Panc1 (cell line): ENCODE measurements around the gene PSTK. TPM values are rescaled to one million over a fixed set of nuclear protein-coding genes. Genes with fewer than 3 reads are reported as not detected.

Experiments
- ATAC-seq: fragments of 200-7000 bp; cut with Tn5 transposase; 2 replicates; pipeline ENCODE4 v1.9.1; 2020; ENCODE audit warnings: mild to moderate bottlenecking, moderate library complexity
- BruUV-seq: library from RNA; stranded (reverse); fragments of 400-500 nt; replicated peaks from 2 replicates; lab custom pipeline; 2021; lab: Mats Ljungman, UMichigan
- CTCF ChIA-PET: fragments of 300-600 bp; sonication (Branson Sonifier 250); formaldehyde crosslinking; loops from one replicate; lab custom pipeline; 2022; ENCODE audit warnings: antibody characterized with exemption; lab: Charles Lee
- POLR2A ChIA-PET: fragments of 300-600 bp; sonication (Branson Sonifier 250); formaldehyde crosslinking; loops from one replicate; lab custom pipeline; 2022; ENCODE audit warnings: antibody characterized with exemption; lab: Charles Lee
- DNase-seq: peaks from one replicate; pipeline ENCODE4 v3.0.0-alpha.2; 2010; ENCODE audit warnings: low read depth, low spot score
- H3K27ac ChIP-seq: 2 replicates; pipeline ENCODE4 v1.5.1; 2011; ENCODE audit warnings: mild to moderate bottlenecking, low read length, inconsistent platforms
- H3K27me3 ChIP-seq: fragments of 200-500 bp; sonication (Bioruptor generic); 2 replicates; pipeline ENCODE4 v1.6.0; 2014; ENCODE audit warnings: low read length, inconsistent platforms; ENCODE audit not compliant: control insufficient read depth, insufficient read depth
- H3K36me3 ChIP-seq: fragments of 200-500 bp; sonication (Bioruptor generic); 2 replicates; pipeline ENCODE4 v1.5.1; 2014; ENCODE audit warnings: inconsistent platforms, mild to moderate bottlenecking, low read length, moderate library complexity; ENCODE audit not compliant: control insufficient read depth, insufficient read depth
- H3K4me1 ChIP-seq: 2 replicates; pipeline ENCODE4 v1.5.1; 2011; ENCODE audit warnings: inconsistent platforms, mild to moderate bottlenecking, low read length, moderate library complexity; ENCODE audit not compliant: control insufficient read depth, insufficient read depth
- H3K4me3 ChIP-seq, 2 experiments: 2 replicates each; pipeline ENCODE4 v1.5.1; 2011 to 2012; ENCODE audit warnings: low read depth in 2 of 2, low read length in 2 of 2, mild to moderate bottlenecking in 2 of 2, inconsistent platforms in 1 of 2, moderate library complexity in 1 of 2
- H3K9me3 ChIP-seq: fragments of 200-500 bp; sonication (Bioruptor generic); 2 replicates; pipeline ENCODE4 v1.5.1; 2014; ENCODE audit warnings: low read depth, mild to moderate bottlenecking, inconsistent platforms, low read length, moderate library complexity; ENCODE audit not compliant: control insufficient read depth, insufficient read depth
- POLR2AphosphoS5 ChIP-seq: IDR thresholded peaks from 2 replicates; pipeline ENCODE4 v1.6.1; 2012; ENCODE audit warnings: mild to moderate bottlenecking, low read depth, low read length, moderate library complexity
- SIN3A ChIP-seq: IDR thresholded peaks from 2 replicates; pipeline ENCODE4 v1.6.1; 2012; ENCODE audit warnings: low read depth, mild to moderate bottlenecking, low read length, moderate library complexity, borderline replicate concordance; ENCODE audit not compliant: insufficient read depth
- TCF7L2 ChIP-seq: IDR thresholded peaks from 2 replicates; pipeline ENCODE4 v1.6.1; 2011; ENCODE audit warnings: mild to moderate bottlenecking, low read depth, low read length, inconsistent platforms
- in situ Hi-C: cut with HindIII; loops from 2 replicates; pipeline ENCODE4 v1.10.0; 2016; ENCODE audit warnings: low sequenced_read_pairs, low pct_unique_long_range_greater_than_20kb
- intact Hi-C: fragments of 100-400 bp; cut with micrococcal nuclease; formaldehyde crosslinking; loops from one replicate; pipeline ENCODE4 v1.10.0; 2022; ENCODE audit not compliant: unreplicated experiment
- total RNA-seq: library from RNA; stranded (reverse); gene quantifications from one replicate; pipeline ENCODE4 v1.2.1, GENCODE V29; 2021; ENCODE audit not compliant: unreplicated experiment
- TF ChIP-seq, protein P1 (sequence below): fragments of 450-650 bp; IDR thresholded peaks from 2 replicates; pipeline ENCODE4 v1.5.1; 2017; ENCODE audit warnings: mild to moderate bottlenecking
- TF ChIP-seq, protein P2 (sequence below), 2 experiments: IDR thresholded peaks; 2 replicates each; pipeline ENCODE4 v1.6.1; 2011 to 2012; ENCODE audit warnings: low read depth in 2 of 2, control low read depth in 1 of 2, low read length in 1 of 2, mild to moderate bottlenecking in 1 of 2, moderate library complexity in 1 of 2; ENCODE audit not compliant: insufficient read depth in 1 of 2

The PSTK gene
- total RNA-seq, 1 experiment from 2014 or later: 15.8 TPM

DNA sequence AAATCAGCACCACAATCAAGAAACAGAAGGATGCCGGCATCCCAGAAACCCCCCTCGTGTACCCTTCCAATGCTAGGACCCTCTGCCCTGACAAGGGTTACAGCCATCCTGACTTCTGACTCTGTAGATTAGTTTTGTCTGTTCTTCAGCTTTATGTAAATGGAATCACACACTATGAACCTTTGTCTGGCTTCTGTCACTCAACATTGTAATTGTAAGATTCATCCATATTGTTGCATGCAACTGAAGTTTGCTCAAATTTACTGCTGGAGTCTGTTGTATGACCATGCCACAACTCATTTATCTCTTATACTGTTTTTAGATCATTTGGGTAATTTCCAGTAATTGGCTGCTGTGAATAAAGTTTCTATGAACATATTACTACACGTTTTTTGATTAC, 20.0 kb downstream of the PSTK start:
- intact Hi-C loops: no loop called here
- TF ChIP-seq, protein P1, sequence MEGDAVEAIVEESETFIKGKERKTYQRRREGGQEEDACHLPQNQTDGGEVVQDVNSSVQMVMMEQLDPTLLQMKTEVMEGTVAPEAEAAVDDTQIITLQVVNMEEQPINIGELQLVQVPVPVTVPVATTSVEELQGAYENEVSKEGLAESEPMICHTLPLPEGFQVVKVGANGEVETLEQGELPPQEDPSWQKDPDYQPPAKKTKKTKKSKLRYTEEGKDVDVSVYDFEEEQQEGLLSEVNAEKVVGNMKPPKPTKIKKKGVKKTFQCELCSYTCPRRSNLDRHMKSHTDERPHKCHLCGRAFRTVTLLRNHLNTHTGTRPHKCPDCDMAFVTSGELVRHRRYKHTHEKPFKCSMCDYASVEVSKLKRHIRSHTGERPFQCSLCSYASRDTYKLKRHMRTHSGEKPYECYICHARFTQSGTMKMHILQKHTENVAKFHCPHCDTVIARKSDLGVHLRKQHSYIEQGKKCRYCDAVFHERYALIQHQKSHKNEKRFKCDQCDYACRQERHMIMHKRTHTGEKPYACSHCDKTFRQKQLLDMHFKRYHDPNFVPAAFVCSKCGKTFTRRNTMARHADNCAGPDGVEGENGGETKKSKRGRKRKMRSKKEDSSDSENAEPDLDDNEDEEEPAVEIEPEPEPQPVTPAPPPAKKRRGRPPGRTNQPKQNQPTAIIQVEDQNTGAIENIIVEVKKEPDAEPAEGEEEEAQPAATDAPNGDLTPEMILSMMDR: no peak
- TF ChIP-seq, protein P2, sequence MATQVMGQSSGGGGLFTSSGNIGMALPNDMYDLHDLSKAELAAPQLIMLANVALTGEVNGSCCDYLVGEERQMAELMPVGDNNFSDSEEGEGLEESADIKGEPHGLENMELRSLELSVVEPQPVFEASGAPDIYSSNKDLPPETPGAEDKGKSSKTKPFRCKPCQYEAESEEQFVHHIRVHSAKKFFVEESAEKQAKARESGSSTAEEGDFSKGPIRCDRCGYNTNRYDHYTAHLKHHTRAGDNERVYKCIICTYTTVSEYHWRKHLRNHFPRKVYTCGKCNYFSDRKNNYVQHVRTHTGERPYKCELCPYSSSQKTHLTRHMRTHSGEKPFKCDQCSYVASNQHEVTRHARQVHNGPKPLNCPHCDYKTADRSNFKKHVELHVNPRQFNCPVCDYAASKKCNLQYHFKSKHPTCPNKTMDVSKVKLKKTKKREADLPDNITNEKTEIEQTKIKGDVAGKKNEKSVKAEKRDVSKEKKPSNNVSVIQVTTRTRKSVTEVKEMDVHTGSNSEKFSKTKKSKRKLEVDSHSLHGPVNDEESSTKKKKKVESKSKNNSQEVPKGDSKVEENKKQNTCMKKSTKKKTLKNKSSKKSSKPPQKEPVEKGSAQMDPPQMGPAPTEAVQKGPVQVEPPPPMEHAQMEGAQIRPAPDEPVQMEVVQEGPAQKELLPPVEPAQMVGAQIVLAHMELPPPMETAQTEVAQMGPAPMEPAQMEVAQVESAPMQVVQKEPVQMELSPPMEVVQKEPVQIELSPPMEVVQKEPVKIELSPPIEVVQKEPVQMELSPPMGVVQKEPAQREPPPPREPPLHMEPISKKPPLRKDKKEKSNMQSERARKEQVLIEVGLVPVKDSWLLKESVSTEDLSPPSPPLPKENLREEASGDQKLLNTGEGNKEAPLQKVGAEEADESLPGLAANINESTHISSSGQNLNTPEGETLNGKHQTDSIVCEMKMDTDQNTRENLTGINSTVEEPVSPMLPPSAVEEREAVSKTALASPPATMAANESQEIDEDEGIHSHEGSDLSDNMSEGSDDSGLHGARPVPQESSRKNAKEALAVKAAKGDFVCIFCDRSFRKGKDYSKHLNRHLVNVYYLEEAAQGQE (IDR thresholded peaks at IDR 0.05; ENCODE audit: insufficient read depth in 1 of 2, low read depth in 2 of 2, low read length in 1 of 2): no peak
- TF ChIP-seq SIN3A: no peak
- no peak for TF ChIP-seq POLR2AphosphoS5
- TF ChIP-seq TCF7L2: no peak
- BruUV-seq: no TSS peak
- Histone ChIP-seq H3K9me3 (no peaks in the 10 kb centered on the region), H3K36me3 (no peaks in the 10 kb centered on the region; the same call in 1 of the 2 replicates), H3K4me1 (peaks cover 10% of the 10 kb centered on the region; the same call in 1 of the 2 replicates), H3K27me3 (no peaks in the 10 kb centered on the region), H3K4me3 (no peak overlapping the region), H3K27ac (no peak overlapping the region)
- in situ Hi-C loops: no loop called here
- ATAC-seq: no peak
- POLR2A ChIA-PET: interaction anchor here (0.6 kb wide), 1 partner anchor 1670 kb away, joined by 3 read pairs; no protein-coding TSS in a partner anchor
- DNase-seq: no peak
- CTCF ChIA-PET: no interaction called here

DNA sequence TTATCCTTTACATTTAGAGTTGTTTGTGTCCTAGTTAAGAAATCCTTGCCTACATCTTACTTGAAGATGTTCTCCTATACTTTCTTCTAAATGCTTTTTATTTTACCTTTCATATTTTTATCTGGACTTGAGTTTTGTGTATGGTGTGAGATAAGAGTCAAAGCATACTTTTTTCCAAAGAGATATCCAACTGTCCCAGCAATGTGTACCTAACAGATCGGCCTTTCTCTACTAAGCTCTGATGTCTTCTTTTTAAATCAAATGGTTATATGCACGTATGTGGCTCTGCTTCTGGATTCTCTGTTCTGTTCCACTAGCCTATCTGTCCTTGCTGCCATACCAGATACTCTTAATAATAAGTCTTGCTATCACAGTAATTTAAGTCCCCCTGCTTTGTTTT, 21.2 kb downstream of the PSTK start:
- ChIA-PET CTCF (no interaction called here), POLR2A (interaction anchor here (0.6 kb wide), 1 partner anchor 11 kb away, joined by 6 read pairs; no protein-coding TSS in a partner anchor)
- Histone ChIP-seq H3K27ac (no peak overlapping the region), H3K9me3 (no peaks in the 10 kb centered on the region), H3K27me3 (no peaks in the 10 kb centered on the region), H3K4me1 (peaks cover 11% of the 10 kb centered on the region; the same call in 1 of the 2 replicates), H3K36me3 (no peaks in the 10 kb centered on the region), H3K4me3 (no peak overlapping the region)
- ATAC-seq (no peak), DNase-seq (no peak)
- TF ChIP-seq SIN3A (no peak), TCF7L2 (no peak), POLR2AphosphoS5 (no peak)
- TF ChIP-seq, protein P2 (IDR thresholded peaks at IDR 0.05; ENCODE audit: insufficient read depth in 1 of 2, low read depth in 2 of 2, low read length in 1 of 2): no peak
- TF ChIP-seq, protein P1: no peak
- in situ Hi-C loops (no loop called here), intact Hi-C loops (no loop called here)
- no TSS peak for BruUV-seq
